Measurements from ENCODE around the gene EVA1A.
A peak's percentile ranks its signal among the peaks of the same experiment; 100 is the strongest.

Gene EVA1A, protein sequence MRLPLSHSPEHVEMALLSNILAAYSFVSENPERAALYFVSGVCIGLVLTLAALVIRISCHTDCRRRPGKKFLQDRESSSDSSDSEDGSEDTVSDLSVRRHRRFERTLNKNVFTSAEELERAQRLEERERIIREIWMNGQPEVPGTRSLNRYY

GRCh38 chr2:75560768-75561565 lies at the start of gene EVA1A:
Gene EVA1A, minus strand, starts transcription at chr2:75560939. Its CDS starts 42,799 bp downstream, at chr2:75518140.
- DNase-seq, result no peak

- DNase-seq, result no peak
These were observed 49.3 kb upstream of the EVA1A start for GRCh38 chr2:75609937-75610508.

- DNase-seq, result no peak
These were observed 48.6 kb upstream of the EVA1A start for GRCh38 chr2:75609334-75609689.

DNA sequence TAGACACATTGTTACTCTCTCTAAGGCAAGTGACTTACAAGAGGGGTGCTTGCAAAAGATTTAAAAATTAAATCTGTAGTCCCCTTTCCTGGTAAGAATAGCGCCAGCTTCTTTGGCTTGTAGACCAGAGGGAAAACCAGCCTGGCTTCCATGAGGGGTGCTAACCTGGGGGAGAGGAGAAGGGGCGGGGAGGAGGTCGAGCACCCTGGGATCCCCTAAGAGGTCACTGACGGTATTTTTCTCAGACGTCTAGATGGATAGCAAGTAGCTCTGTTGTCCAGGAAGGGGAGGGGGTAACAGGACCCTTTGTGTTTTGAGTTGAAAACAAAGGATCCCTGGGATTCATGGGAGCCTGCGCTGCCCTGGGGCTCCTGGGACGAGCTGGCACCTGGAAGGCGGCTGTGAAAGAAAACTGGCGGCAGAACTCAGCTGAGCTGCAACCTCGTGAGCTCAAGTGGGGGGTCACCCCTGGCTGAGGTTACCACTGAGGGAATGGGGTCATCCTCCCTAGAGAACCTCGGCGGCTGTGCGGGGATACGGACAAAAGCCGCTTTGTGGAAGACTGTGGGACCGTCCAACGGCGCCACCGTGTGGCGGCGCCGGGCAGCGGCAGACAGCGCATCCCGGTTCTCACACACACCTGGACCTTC lies 48.1 kb upstream of the EVA1A start:
- peak; percentile 41 for DNase-seq

- DNase-seq, result no peak
These were observed 47.4 kb upstream of the EVA1A start for GRCh38 chr2:75607988-75608683.

DNA sequence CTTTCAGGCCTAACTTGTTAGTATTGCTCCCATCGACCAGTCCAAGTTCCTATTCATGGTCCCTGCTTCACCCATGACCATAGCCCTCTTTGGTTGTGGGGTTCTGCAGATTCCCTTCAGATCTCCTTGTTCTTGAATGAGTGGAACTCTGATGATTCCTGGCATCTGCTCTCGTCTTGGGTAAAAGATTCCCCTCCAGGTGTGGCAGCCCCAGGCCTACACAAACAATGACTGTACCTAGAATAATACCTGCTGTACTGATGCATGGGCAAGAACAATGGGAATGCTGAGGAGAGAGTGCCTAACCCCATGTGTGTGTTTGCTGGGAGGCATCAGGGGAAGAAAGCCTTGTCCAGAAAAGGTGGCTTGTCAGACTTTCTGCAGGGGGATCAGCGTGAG lies 46.7 kb upstream of the EVA1A start:
- DNase-seq, result no peak

GRCh38 chr2:75606761-75607399 lies 46.1 kb upstream of the EVA1A start:
- DNase-seq, result no peak

GRCh38 chr2:75605770-75606529 lies 45.2 kb upstream of the EVA1A start:
- DNase-seq, result no peak

DNA sequence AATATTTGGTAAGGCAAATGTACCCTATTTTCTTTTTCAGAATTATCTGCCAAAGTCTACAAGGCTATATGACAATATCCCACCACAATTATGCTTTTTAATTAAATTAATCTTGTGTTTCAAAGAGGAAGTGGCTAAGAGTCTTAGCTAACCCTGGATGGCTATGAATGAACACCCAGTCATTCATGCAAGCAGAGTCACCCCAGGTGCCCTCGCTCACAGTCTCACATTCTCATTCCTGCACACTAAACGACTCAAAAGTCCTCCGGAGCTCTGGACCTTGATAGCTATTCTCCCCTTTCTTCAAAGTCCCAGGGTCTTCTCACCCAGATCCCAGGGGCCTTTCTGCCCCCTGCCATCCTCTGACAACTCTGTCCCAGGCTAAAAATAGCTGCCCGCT lies 43.7 kb upstream of the EVA1A start:
- DNase-seq, result no peak

DNA sequence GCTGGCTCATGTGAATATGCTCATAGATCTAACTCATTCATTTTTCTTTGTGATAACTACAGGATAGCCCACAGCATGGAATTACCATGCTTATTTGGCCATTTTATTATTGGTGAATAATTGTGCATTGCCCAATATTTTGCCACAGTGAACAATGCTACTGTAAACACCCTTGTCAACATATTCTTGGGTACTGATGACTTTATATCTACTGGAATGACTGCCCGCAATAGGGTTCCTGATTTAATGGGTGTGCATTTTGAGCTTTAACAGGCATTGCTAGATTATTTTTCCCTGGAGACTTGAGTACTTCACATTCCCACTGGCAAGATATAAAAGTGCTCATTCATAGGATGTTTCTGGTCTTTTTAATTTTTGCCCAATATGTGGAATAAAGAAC lies 42.7 kb upstream of the EVA1A start:
- DNase-seq, result no peak

GRCh38 chr2:75602724-75603342 lies 42.1 kb upstream of the EVA1A start:
- no peak for DNase-seq

- DNase-seq, result no peak
These were observed 39.8 kb upstream of the EVA1A start for GRCh38 chr2:75600461-75601011.

- no peak for DNase-seq
These were observed 37.9 kb upstream of the EVA1A start for GRCh38 chr2:75598589-75599155.

- no peak for DNase-seq
These were observed 37.2 kb upstream of the EVA1A start for GRCh38 chr2:75597949-75598348.

DNA sequence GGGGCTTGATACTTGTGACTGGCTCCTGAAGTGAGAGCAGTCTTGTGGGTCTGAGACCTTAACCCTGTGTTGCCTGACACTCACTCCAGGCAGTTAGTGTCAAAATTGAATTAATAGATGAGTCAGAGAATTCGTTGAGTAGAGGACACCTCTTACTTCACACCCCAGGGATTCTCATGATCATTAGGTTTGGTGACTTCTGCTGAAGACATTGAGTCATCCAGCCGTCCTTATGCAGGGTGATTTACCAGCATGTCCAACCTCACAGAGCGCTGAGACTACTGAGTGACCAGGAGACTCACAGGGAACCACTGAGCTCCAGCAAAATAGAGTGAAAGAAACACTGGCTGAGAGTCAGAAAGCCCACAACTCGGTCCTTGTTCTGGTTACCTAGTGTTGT lies 36.0 kb upstream of the EVA1A start:
- DNase-seq, result no peak

GRCh38 chr2:75595541-75596395 lies 35.0 kb upstream of the EVA1A start:
- no peak for DNase-seq

- DNase-seq, result no peak
These were observed 33.9 kb upstream of the EVA1A start for GRCh38 chr2:75594596-75594995.

DNA sequence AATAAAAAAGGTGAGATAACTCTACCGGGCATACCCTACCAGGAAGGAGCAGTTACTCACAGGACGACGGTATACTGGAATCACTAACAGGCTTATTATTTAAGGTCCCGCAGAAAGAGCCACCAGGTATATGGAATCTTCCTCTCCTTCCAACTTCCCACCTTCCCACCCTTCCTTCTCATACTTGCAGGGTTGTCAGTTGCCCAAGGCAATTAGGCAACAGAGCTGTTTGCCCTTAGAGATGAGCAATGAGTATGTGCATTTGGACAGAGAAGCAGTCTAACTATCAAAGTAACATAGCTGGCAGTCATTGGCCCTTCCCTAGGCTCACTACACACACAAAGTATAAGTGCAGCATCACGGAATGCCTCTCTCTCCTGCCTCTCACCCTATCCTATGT lies 32.1 kb upstream of the EVA1A start:
- DNase-seq, result no peak

GRCh38 chr2:75592030-75592429 lies 31.3 kb upstream of the EVA1A start:
- no peak for DNase-seq

Measured in CD4-positive, alpha-beta T cell treated with Interleukin-12 subunit alpha and Interleukin-12 subunit beta, for 1 hour (primary cell).